ENCODE measurements around the gene MC2R. TPM values are rescaled to one million over a fixed set of nuclear protein-coding genes. Genes with fewer than 3 reads are reported as not detected.
"Not testable (repeated sequence)": the region's sequence is repeated elsewhere in the genome, so short reads cannot be mapped to it uniquely, and the experiment has no call there.

Gene MC2R
- total RNA-seq, 1 experiment from 2014 or later, result not detected

- DNase-seq, result no peak
- H3K36me3 ChIP-seq (replicated peaks; ENCODE audit: control insufficient read depth, insufficient read depth, low read length), result no peaks in the 10 kb centered on the region
- no peaks in the 10 kb centered on the region; the same call in 1 of the 2 replicates for H3K27me3 ChIP-seq (ENCODE audit: control insufficient read depth, insufficient read depth, low read length)
- H3K4me3 ChIP-seq (ENCODE audit: insufficient read depth, low read depth, low read length), result no peak overlapping the region
Observed at GRCh38 chr18:13878857-13879256, 36.5 kb downstream of the MC2R start.

DNA sequence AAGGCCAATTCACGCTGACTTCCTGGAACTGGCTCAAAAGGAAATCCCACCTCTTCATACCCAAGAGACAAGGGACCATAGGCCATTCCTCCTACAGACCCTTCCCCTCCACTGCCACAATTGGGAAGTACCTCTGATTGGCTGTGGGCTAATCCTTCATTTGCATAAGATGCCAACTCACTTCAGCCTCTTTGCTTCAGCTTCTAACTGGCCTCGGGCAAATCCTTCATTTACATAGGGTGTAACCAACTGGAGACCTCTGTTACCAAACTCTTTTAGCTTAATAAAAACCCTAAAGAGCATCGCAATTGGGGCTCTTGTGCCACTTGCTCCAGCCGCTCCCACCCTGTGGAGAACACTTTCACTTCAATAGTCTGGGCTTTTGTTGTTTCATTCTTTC, 38.2 kb downstream of the MC2R start:
- H3K27me3 ChIP-seq (ENCODE audit: control insufficient read depth, insufficient read depth, low read length), result no peaks in the 10 kb centered on the region; the same call in 1 of the 2 replicates
- no peak overlapping the region for H3K4me3 ChIP-seq (ENCODE audit: insufficient read depth, low read depth, low read length)
- H3K36me3 ChIP-seq (replicated peaks; ENCODE audit: control insufficient read depth, insufficient read depth, low read length), result no peaks in the 10 kb centered on the region
- no peak for DNase-seq

GRCh38 chr18:13874558-13874957, 40.8 kb downstream of the MC2R start:
- H3K36me3 ChIP-seq (replicated peaks; ENCODE audit: control insufficient read depth, insufficient read depth, low read length), result no peaks in the 10 kb centered on the region
- H3K4me3 ChIP-seq (ENCODE audit: insufficient read depth, low read depth, low read length), result no peak overlapping the region
- no peak for DNase-seq
- peaks cover 2% of the 10 kb centered on the region; the same call in 1 of the 2 replicates for H3K27me3 ChIP-seq (ENCODE audit: control insufficient read depth, insufficient read depth, low read length)

GRCh38 chr18:13872932-13873331, 42.4 kb downstream of the MC2R start:
- Histone ChIP-seq H3K4me3 (ENCODE audit: insufficient read depth, low read depth, low read length) (no peak overlapping the region), H3K36me3 (replicated peaks; ENCODE audit: control insufficient read depth, insufficient read depth, low read length) (no peaks in the 10 kb centered on the region), H3K27me3 (ENCODE audit: control insufficient read depth, insufficient read depth, low read length) (peaks cover 15% of the 10 kb centered on the region; the same call in 1 of the 2 replicates)
- DNase-seq, result peak; percentile 74

DNA sequence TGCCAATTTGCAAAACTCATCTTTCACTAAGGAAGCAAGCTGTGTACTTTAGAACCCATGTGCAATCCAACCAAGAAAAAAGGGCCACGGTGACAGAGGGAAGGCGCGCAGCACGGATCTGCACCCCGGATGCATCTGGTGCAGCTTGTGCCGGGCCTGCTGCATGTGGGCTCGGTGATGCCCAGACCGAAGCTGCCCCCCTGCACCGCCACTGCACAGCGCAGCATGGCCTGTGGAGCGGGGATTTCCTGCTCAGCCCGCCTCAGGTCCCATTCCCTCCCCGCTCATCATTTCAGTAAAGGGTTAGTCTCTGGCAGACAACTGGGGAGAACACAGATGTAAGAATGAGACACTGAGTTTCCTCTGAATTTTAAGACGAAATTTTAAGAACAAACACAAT, 43.0 kb downstream of the MC2R start:
- peak; percentile 51 for DNase-seq
- no peak overlapping the region for H3K4me3 ChIP-seq (ENCODE audit: insufficient read depth, low read depth, low read length)
- peaks cover 18% of the 10 kb centered on the region; the same call in 1 of the 2 replicates for H3K27me3 ChIP-seq (ENCODE audit: control insufficient read depth, insufficient read depth, low read length)
- no peaks in the 10 kb centered on the region for H3K36me3 ChIP-seq (replicated peaks; ENCODE audit: control insufficient read depth, insufficient read depth, low read length)

DNA sequence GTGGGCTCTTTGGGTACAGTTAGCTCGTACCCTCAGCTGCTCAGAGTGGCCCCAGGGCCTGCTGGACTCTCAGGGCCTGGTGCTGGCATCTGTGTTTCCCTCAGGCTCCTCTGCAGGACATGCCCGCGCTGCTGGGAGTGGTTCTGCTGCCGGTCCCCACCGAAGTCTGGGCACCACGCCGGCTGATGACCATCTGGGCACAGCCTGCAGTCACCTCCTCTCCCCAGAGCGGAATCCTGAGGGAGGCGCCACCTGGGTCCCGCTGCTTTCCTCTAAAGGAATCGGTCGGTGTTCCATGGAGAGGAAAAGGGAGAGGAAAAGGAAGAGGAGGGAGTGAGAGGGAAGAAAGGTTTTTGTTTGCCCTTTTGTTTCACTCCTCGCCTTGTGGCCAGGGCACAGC, 43.6 kb downstream of the MC2R start:
- DNase-seq, result peak; percentile 68
- Histone ChIP-seq H3K4me3 (ENCODE audit: insufficient read depth, low read depth, low read length) (no peak overlapping the region), H3K27me3 (ENCODE audit: control insufficient read depth, insufficient read depth, low read length) (peaks cover 18% of the 10 kb centered on the region; the same call in 1 of the 2 replicates), H3K36me3 (replicated peaks; ENCODE audit: control insufficient read depth, insufficient read depth, low read length) (no peaks in the 10 kb centered on the region)

DNA sequence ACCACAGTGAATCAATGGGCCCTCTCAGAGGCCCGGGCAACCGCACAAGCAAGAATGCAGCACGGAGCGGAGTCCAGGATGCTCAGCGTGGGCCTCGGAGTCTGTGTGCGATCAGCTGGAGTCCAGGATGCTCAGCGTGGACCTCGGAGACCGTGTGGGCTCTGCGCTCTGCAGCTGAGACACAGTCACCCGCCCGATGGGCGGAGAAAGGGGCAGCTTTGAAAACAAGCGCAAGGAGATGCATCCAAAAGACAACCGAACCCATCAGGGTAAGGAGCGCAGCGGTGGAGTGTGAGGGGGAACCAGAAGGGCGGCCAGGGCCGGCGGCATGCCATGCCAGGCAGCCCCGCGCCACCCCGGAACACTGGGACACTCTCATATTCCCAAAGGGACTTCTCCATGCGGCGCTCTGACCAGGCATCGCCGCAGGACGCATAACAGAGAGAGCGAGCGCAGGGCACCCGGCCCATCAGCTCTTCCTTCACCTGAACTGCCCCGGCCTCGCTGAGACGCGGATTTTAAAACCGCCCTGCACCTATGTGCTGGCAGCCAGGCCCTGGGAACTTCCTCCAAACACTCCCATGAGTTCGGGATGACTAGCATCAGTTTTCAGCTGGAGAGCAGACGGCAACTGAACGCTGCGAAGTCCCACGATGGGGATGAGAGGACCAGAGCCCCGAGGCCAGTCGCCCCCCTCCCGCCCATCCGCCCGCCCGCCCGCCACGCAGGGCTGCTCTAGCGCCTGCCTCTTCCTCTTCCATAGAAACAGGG, 46.6 kb downstream of the MC2R start:
- Histone ChIP-seq H3K4me3 (ENCODE audit: insufficient read depth, low read depth, low read length) (peak overlapping the region; percentile 34; the same call in 1 of the 2 replicates), H3K27me3 (ENCODE audit: control insufficient read depth, insufficient read depth, low read length) (peaks cover 18% of the 10 kb centered on the region; the same call in 1 of the 2 replicates), H3K36me3 (replicated peaks; ENCODE audit: control insufficient read depth, insufficient read depth, low read length) (no peaks in the 10 kb centered on the region)
- peak; percentile 72 for DNase-seq

- H3K36me3 ChIP-seq (replicated peaks; ENCODE audit: control insufficient read depth, insufficient read depth, low read length); H3K27me3 ChIP-seq (ENCODE audit: control insufficient read depth, insufficient read depth, low read length); DNase-seq; H3K4me3 ChIP-seq (ENCODE audit: insufficient read depth, low read depth, low read length): not testable (repeated sequence)
Observed at GRCh38 chr18:13862898-13863297, 52.4 kb downstream of the MC2R start.

GRCh38 chr18:13849791-13850190, 65.5 kb downstream of the MC2R start:
- H3K27me3 ChIP-seq (ENCODE audit: control insufficient read depth, insufficient read depth, low read length), result no peaks in the 10 kb centered on the region
- no peak for DNase-seq
- no peaks in the 10 kb centered on the region for H3K36me3 ChIP-seq (replicated peaks; ENCODE audit: control insufficient read depth, insufficient read depth, low read length)
- no peak overlapping the region for H3K4me3 ChIP-seq (ENCODE audit: insufficient read depth, low read depth, low read length)

DNA sequence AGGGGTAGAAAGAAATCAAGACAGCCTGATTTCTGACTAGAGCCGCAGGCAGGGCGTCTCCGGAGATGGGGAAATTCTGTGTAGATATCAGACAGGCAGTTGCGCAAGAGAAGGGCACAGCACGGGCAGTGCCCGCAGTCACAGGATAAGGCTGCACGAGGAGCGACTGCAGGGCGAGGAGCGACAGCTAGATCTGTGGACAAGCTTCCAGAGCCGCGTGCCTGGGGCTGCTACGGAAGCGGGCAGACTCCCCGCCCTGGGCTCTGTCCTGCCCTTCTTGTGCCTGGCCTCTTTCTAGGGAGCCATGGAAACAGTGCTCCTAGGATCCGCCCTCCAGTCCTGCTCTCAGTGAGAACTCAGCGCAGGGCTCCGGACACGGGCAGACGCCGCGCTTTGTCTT, 78.8 kb downstream of the MC2R start:
- no peak for DNase-seq
- H3K27me3 ChIP-seq (ENCODE audit: control insufficient read depth, insufficient read depth, low read length), result no peaks in the 10 kb centered on the region
- no peak overlapping the region for H3K4me3 ChIP-seq (ENCODE audit: insufficient read depth, low read depth, low read length)
- H3K36me3 ChIP-seq (replicated peaks; ENCODE audit: control insufficient read depth, insufficient read depth, low read length), result no peaks in the 10 kb centered on the region

GRCh38 chr18:13835202-13835601, 80.1 kb downstream of the MC2R start:
- no peak for DNase-seq
- Histone ChIP-seq H3K36me3 (replicated peaks; ENCODE audit: control insufficient read depth, insufficient read depth, low read length) (no peaks in the 10 kb centered on the region), H3K27me3 (ENCODE audit: control insufficient read depth, insufficient read depth, low read length) (no peaks in the 10 kb centered on the region), H3K4me3 (ENCODE audit: insufficient read depth, low read depth, low read length) (no peak overlapping the region)

- no peak for DNase-seq
- no peaks in the 10 kb centered on the region for H3K36me3 ChIP-seq (replicated peaks; ENCODE audit: control insufficient read depth, insufficient read depth, low read length)
Observed at GRCh38 chr18:13834496-13835015, 80.8 kb downstream of the MC2R start.

More at GRCh38 chr18:13834496-13835015, 80.8 kb downstream of the MC2R start:
- H3K27me3 ChIP-seq (ENCODE audit: control insufficient read depth, insufficient read depth, low read length), result no peaks in the 10 kb centered on the region
- H3K4me3 ChIP-seq (ENCODE audit: insufficient read depth, low read depth, low read length), result no peak overlapping the region

Other genes starting within 250 kb of the MC2R start
- gene FAM210A, start 189.0 kb downstream of the MC2R start, total RNA-seq (2014; rRNA removed; shearing (Covaris generic)), result 22.2 and 23.8 TPM in 2 replicates
- gene RNMT, start 188.9 kb downstream of the MC2R start, total RNA-seq (2014; rRNA removed; shearing (Covaris generic)), result 24.7 and 38.3 TPM in 2 replicates
- 0.37 TPM in 1 of 2 replicates, not detected in the other for gene MC5R, start 91.4 kb downstream of the MC2R start, total RNA-seq (2014; rRNA removed; shearing (Covaris generic))
- 8.3 and 9.5 TPM in 2 replicates for gene ZNF519, start 216.9 kb upstream of the MC2R start, total RNA-seq (2014; rRNA removed; shearing (Covaris generic))

Measured in H7 (cell line).